WTC11 (cell line): Measurements from ENCODE around the gene COX19. TPM values are rescaled to one million over a fixed set of nuclear protein-coding genes. Genes with fewer than 3 reads are reported as not detected.

Experiments
- ATAC-seq: fragments of 200-7000 bp; cut with Tn5 transposase; 2 replicates; pipeline ENCODE4 v1.10.0; 2021; ENCODE audit warnings: mild to moderate bottlenecking, moderate library complexity
- CTCF ChIA-PET: fragments of 300-600 bp; sonication (Branson Sonifier 250); formaldehyde crosslinking; loops from one replicate; lab custom pipeline; 2021; ENCODE audit warnings: antibody characterized with exemption; lab: Charles Lee
- POLR2A ChIA-PET: fragments of 350-600 bp; sonication (Branson Sonifier 250); formaldehyde crosslinking; loops from one replicate; lab custom pipeline; 2021; ENCODE audit warnings: antibody characterized with exemption; lab: Charles Lee
- DNase-seq: peaks from one replicate; pipeline ENCODE4 v3.0.0; 2021; ENCODE audit warnings: low spot score
- H3K27ac Mint-ChIP-seq: 2 replicates; pipeline ENCODE4 v1.8.0; 2021; ENCODE audit warnings: mixed read lengths
- H3K27me3 Mint-ChIP-seq: 2 replicates; pipeline ENCODE4 v1.8.0; 2021; ENCODE audit warnings: low read depth, mild to moderate bottlenecking, moderate library complexity, mixed read lengths
- H3K36me3 Mint-ChIP-seq: 2 replicates; pipeline ENCODE4 v1.8.0; 2021; ENCODE audit warnings: mixed read lengths
- H3K4me1 Mint-ChIP-seq: 2 replicates; pipeline ENCODE4 v1.8.0; 2022; ENCODE audit warnings: mixed read lengths
- H3K4me3 Mint-ChIP-seq: 2 replicates; pipeline ENCODE4 v1.8.0; 2021; ENCODE audit warnings: mild to moderate bottlenecking, moderate library complexity, mixed read lengths
- H3K9me3 Mint-ChIP-seq: 2 replicates; pipeline ENCODE4 v1.8.0; 2021; ENCODE audit warnings: mixed read lengths
- AFF4 ChIP-seq: sonication (generic); formaldehyde crosslinking; IDR thresholded peaks from 2 replicates; pipeline ENCODE4 v1.8.1; 2023; ENCODE audit warnings: mild to moderate bottlenecking, missing genetic modification reagents, borderline replicate concordance
- ARID4B ChIP-seq: sonication (generic); formaldehyde crosslinking; IDR thresholded peaks from 2 replicates; pipeline ENCODE4 v1.8.0; 2023; ENCODE audit warnings: missing genetic modification reagents, mild to moderate bottlenecking, borderline replicate concordance
- ATF2 ChIP-seq: sonication (generic); formaldehyde crosslinking; IDR thresholded peaks from 2 replicates; pipeline ENCODE4 v1.8.1; 2022; ENCODE audit warnings: low read depth, missing genetic modification reagents, borderline replicate concordance
- E2F5 ChIP-seq: sonication (generic); formaldehyde crosslinking; IDR thresholded peaks from 2 replicates; pipeline ENCODE4 v1.8.1; 2022; ENCODE audit warnings: mild to moderate bottlenecking, moderate library complexity, missing genetic modification reagents
- EMX1 ChIP-seq: fragments of 250-450 bp; sonication (Bioruptor Pico); IDR thresholded peaks from 2 replicates; pipeline ENCODE4 v1.8.0; 2021; ENCODE audit warnings: mild to moderate bottlenecking
- GABPB1 ChIP-seq: sonication (generic); formaldehyde crosslinking; IDR thresholded peaks from 2 replicates; pipeline ENCODE4 v1.8.1; 2023; ENCODE audit warnings: mild to moderate bottlenecking, missing genetic modification reagents
- GTF2I ChIP-seq: fragments of 250-450 bp; sonication (Bioruptor Pico); conservative IDR thresholded peaks from 2 replicates; pipeline ENCODE4 v1.4.0; 2021; ENCODE audit warnings: mild to moderate bottlenecking
- HMGXB4 ChIP-seq: sonication (generic); formaldehyde crosslinking; IDR thresholded peaks from 2 replicates; pipeline ENCODE4 v1.8.1; 2023; ENCODE audit warnings: mild to moderate bottlenecking, moderate library complexity, missing genetic modification reagents
- JUN ChIP-seq: sonication (generic); formaldehyde crosslinking; IDR thresholded peaks from 2 replicates; pipeline ENCODE4 v1.8.0; 2023; ENCODE audit warnings: mild to moderate bottlenecking, missing genetic modification reagents
- SOX15 ChIP-seq: fragments of 250-450 bp; sonication (Bioruptor Pico); IDR thresholded peaks from 2 replicates; pipeline ENCODE4 v1.9.0; 2021; ENCODE audit warnings: mild to moderate bottlenecking
- SP1 ChIP-seq: sonication (generic); formaldehyde crosslinking; conservative IDR thresholded peaks from 2 replicates; pipeline ENCODE4 v1.8.1; 2022; ENCODE audit warnings: missing genetic modification reagents
- ZNF263 ChIP-seq: sonication (generic); formaldehyde crosslinking; IDR thresholded peaks from 2 replicates; pipeline ENCODE4 v1.8.1; 2022; ENCODE audit warnings: low read depth, mild to moderate bottlenecking, moderate library complexity, missing genetic modification reagents
- ZNF512 ChIP-seq: sonication (generic); formaldehyde crosslinking; IDR thresholded peaks from 2 replicates; pipeline ENCODE4 v1.8.1; 2022; ENCODE audit warnings: missing genetic modification reagents, borderline replicate concordance
- ZNF532 ChIP-seq: fragments of 250-450 bp; sonication (Bioruptor Pico); IDR thresholded peaks from 2 replicates; pipeline ENCODE4 v1.9.0; 2021; ENCODE audit warnings: mild to moderate bottlenecking, borderline replicate concordance
- ZSCAN18 ChIP-seq: fragments of 250-450 bp; sonication (Bioruptor Pico); IDR thresholded peaks from 2 replicates; pipeline ENCODE4 v2.1.2; 2022; ENCODE audit warnings: mild to moderate bottlenecking, moderate library complexity
- total RNA-seq: library from RNA; stranded (reverse); gene quantifications from 3 replicates; pipeline ENCODE4 v1.2.3, GENCODE V29; 2021

COX19 gene
- total RNA-seq, 1 experiment from 2014 or later: 13.2 TPM

GRCh38 chr7:1014681-1015080, 39.3 kb upstream of the COX19 start (continued):
- TF ChIP-seq JUN (CRISPR knock-in tag): no peak
- no peak for TF ChIP-seq SP1 (CRISPR knock-in tag)
- TF ChIP-seq HMGXB4 (CRISPR knock-in tag): no peak
- TF ChIP-seq E2F5 (CRISPR knock-in tag): no peak
- no peak for TF ChIP-seq ARID4B (CRISPR knock-in tag)
- no peak for TF ChIP-seq ZSCAN18 (CRISPR knock-in tag)
- TF ChIP-seq SOX15: no peak
- TF ChIP-seq GABPB1 (CRISPR knock-in tag): no peak
- TF ChIP-seq ZNF263: no peak
- no peak for TF ChIP-seq EMX1
- no peak for TF ChIP-seq GTF2I

GRCh38 chr7:1013581-1013980, 38.2 kb upstream of the COX19 start:
- DNase-seq: no peak
- Mint-ChIP-seq H3K27me3 (no peaks in the 10 kb centered on the region), H3K4me1 (no peaks in the 10 kb centered on the region), H3K9me3 (no peaks in the 10 kb centered on the region), H3K4me3 (no peak overlapping the region), H3K27ac (peak overlapping the region; percentile 55), H3K36me3 (peaks cover 10% of the 10 kb centered on the region; the same call in 1 of the 2 replicates)
- ChIA-PET POLR2A (no interaction called here), CTCF (interaction anchor here (1.1 to 3.0 kb wide), 2 partner anchors 16 to 20 kb away, joined by 4 to 18 read pairs; no protein-coding TSS in a partner anchor)
- ATAC-seq: no peak
- TF ChIP-seq ZNF532 (CRISPR knock-in tag): no peak
- no peak for TF ChIP-seq AFF4 (CRISPR knock-in tag)
- no peak for TF ChIP-seq ATF2
- TF ChIP-seq ZNF512 (CRISPR knock-in tag): no peak
